GM23338 (cell line): ENCODE results near the gene FAM171A1.

ENCODE experiments used
- CREB1 ChIP-seq: fragments of 250-450 bp; sonication (Bioruptor Pico); IDR thresholded peaks from 2 replicates; pipeline ENCODE4 v1.5.0; 2020; ENCODE audit warnings: low read depth, mild to moderate bottlenecking, moderate library complexity
- CTCF ChIP-seq, 2 experiments: fragments of 200-600 bp in 1 of 2; sonication (generic) in 1 of 2; conservative IDR thresholded peaks; 2 replicates each; pipeline versions ENCODE4 v1.5.1 to v1.6.1; 2016 to 2017; ENCODE audit warnings: antibody characterized with exemption in 2 of 2, low read depth in 2 of 2, mild to moderate bottlenecking in 2 of 2, moderate library complexity in 1 of 2
- EZH2 ChIP-seq: fragments of 200-600 bp; sonication (generic); IDR thresholded peaks from one replicate; pipeline ENCODE4 v1.8.0; 2017; ENCODE audit warnings: antibody characterized with exemption, mild to moderate bottlenecking, low read depth; ENCODE audit not compliant: unreplicated experiment
- EZH2phosphoT487 ChIP-seq: fragments of 200-600 bp; sonication (generic); IDR thresholded peaks from one replicate; pipeline ENCODE4 v1.8.1; 2018; ENCODE audit warnings: antibody characterized with exemption; ENCODE audit not compliant: unreplicated experiment
- POLR2AphosphoS5 ChIP-seq: IDR thresholded peaks from 2 replicates; pipeline ENCODE4 v1.6.1; 2016; ENCODE audit warnings: antibody characterized with exemption, low read depth
- ZNF331 ChIP-seq: fragments of 250-450 bp; sonication (Bioruptor Pico); IDR thresholded peaks from 2 replicates; pipeline ENCODE4 v1.5.0; 2020; ENCODE audit warnings: low read depth, mild to moderate bottlenecking, moderate library complexity
- ZNF462 ChIP-seq: fragments of 250-450 bp; sonication (Bioruptor Pico); IDR thresholded peaks from 2 replicates; pipeline ENCODE4 v1.5.0; 2020; ENCODE audit warnings: mild to moderate bottlenecking, moderate library complexity

- no peak for TF ChIP-seq EZH2
- no peak for TF ChIP-seq CTCF (conservative IDR thresholded peaks at IDR 0.05; ENCODE audit: low read depth in 2 of 2)
- no peak for TF ChIP-seq POLR2AphosphoS5
- TF ChIP-seq EZH2phosphoT487: no peak
- no peak for TF ChIP-seq CREB1 (CRISPR knock-in tag)
- no peak for TF ChIP-seq ZNF462 (CRISPR knock-in tag)
- TF ChIP-seq ZNF331: no peak
Measured at GRCh38 chr10:15325944-15326284, 45.2 kb downstream of the FAM171A1 start.
